Activated effector memory CD4-positive, alpha-beta T cell treated with anti-CD3 and anti-CD28 coated beads, Interleukin-2, amount 50 U/mL, for 16 hours (primary cell): ENCODE measurements around the gene AIM2.
A peak's percentile ranks its signal among the peaks of the same experiment; 100 is the strongest.

Experiments used
- DNase-seq: peaks from one replicate; pipeline ENCODE4 v3.0.0-alpha.2; 2020

AIM2 gene

DNA sequence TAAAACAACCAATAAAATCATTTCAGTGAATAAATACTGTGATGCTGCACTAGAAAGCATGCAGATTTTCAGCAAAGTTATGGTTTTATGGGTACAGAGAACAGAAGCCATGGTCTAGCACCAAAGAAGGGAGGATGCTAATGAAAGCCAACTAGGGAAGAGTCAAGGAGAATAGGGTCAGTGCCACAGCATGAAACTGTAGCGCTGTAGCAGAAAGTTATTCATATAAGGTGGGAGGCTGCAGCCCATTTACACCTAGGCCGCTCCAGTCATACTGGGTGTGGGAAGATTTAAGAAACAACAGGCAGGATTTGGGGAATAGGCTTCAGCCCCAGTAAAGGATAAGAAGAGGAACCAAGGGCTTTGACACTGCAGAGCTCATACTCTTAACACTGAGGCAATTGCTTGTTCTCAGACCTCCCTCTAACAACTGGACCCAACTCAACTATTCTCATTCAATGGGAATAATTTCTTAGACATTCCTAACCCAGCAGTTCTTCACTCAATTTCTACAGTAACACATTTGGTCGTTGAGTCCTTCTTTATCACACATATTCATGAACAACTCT lies 62.5 kb downstream of the AIM2 start:
- DNase-seq = no peak

GRCh38 chr1:159012495-159012894 lies 64.1 kb downstream of the AIM2 start:
- DNase-seq = peak; percentile 83
